ENCODE measurements around the gene RALGAPA2.

The RALGAPA2 gene

DNA sequence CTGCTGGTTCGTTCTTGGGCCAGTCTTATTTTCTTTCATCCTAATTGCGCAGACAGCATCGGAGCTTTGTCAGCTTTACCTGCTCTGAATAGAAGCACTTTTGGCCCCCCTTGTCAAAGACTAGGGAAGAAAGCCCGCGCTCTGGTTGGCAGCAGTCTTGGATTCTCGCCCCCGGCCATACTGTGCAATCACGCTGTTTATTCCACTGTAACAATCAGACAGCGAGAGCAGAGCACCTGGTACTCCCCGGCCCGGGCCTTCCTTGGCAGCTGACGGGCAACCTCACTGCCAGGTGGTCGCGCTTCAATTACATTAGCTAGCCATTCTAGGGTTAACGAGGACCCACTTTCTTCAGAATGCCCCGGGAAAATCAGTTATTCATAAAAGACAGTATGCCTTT lies 272.0 kb downstream of the RALGAPA2 start:
- TF ChIP-seq, protein P1, sequence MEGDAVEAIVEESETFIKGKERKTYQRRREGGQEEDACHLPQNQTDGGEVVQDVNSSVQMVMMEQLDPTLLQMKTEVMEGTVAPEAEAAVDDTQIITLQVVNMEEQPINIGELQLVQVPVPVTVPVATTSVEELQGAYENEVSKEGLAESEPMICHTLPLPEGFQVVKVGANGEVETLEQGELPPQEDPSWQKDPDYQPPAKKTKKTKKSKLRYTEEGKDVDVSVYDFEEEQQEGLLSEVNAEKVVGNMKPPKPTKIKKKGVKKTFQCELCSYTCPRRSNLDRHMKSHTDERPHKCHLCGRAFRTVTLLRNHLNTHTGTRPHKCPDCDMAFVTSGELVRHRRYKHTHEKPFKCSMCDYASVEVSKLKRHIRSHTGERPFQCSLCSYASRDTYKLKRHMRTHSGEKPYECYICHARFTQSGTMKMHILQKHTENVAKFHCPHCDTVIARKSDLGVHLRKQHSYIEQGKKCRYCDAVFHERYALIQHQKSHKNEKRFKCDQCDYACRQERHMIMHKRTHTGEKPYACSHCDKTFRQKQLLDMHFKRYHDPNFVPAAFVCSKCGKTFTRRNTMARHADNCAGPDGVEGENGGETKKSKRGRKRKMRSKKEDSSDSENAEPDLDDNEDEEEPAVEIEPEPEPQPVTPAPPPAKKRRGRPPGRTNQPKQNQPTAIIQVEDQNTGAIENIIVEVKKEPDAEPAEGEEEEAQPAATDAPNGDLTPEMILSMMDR (IDR thresholded peaks at IDR 0.05): no peak

DNA sequence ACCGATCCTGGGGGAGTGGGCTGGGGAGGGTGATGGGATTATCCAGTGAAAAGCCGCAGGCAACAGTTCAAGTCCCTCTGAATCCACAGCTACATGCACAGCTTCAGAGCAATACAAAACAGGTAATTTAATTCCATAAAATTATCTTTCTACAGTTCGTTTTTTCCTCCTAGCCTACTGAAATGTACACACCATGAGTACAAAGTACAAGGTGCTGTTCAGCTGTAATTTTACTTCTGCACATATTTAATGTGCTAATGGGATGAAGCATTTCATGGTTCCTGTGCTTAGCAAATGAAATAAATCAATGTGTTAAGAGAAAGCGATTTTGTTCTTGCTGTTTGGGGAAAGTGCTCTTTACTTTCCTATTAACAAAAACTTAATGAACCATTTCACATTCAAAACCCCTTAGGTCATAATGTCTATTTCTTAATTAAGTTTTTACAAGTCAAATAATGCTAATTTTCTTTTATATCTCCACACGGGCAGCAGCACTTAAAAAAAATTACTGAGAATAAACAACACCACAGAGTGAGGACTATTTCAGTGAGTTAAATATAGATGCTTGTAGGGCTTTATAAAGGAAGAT lies 272.7 kb downstream of the RALGAPA2 start:
- TF ChIP-seq, protein P1 (IDR thresholded peaks at IDR 0.05): no peak

DNA sequence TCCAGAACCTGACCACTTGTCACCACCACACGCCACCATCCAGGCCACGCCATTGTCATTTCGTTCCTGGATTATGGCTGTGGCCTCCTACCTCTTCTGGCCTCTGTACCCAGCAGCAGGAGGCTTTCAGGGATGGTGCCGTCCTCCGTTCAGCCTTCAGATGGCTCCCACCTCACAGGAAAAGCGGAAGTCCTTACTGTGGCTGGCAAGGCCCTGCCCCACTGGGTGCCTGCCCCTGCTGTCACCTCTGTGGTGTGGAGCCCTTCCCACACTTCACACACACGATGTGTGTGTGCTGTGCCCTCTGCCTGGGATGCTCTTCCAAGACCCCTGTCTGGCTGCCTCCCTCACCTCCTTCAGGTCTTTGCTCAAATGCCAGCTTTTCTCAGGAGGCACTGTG lies 275.1 kb downstream of the RALGAPA2 start:
- TF ChIP-seq, protein P1 (IDR thresholded peaks at IDR 0.05): no peak

DNA sequence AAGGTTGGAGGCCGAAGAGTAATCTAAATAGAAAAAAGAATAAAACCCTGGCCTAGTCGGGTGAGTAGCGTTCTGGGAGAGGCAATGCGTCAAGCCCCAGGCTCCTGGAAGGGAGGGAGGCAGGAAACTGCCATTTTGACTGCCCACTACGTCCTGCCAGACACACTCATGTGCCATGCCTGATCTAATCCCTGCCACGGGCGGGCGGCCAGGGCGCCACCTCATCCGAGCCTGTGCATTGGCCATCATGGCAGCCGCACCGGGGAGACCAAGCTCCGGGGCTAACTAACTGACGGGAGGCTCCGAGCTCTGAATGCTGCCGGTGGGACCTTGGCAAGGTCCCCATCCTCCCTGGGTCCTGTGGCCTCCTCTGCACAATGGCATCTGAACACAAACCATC lies 275.8 kb downstream of the RALGAPA2 start:
- TF ChIP-seq, protein P1 (IDR thresholded peaks at IDR 0.05): no peak

DNA sequence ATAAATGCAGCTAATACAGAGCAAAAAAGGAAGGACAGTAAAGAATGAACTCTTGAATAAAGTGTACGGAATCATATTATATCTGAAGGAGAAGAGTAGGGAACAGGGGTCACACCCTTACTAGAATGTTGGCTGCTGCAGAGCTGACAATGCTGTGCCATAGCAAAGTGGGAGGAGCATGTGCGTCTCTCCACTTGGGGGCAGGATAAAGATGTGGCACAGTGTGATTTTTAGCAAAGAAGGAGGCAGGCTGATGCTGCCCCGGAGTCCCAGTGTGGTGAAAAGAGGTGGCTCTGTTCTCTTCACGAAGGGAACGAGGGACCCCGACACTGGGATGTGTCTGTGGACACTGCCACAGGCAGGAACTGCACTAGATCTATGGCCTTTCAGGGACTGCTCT lies 277.0 kb downstream of the RALGAPA2 start:
- TF ChIP-seq, protein P1 (IDR thresholded peaks at IDR 0.05): no peak

DNA sequence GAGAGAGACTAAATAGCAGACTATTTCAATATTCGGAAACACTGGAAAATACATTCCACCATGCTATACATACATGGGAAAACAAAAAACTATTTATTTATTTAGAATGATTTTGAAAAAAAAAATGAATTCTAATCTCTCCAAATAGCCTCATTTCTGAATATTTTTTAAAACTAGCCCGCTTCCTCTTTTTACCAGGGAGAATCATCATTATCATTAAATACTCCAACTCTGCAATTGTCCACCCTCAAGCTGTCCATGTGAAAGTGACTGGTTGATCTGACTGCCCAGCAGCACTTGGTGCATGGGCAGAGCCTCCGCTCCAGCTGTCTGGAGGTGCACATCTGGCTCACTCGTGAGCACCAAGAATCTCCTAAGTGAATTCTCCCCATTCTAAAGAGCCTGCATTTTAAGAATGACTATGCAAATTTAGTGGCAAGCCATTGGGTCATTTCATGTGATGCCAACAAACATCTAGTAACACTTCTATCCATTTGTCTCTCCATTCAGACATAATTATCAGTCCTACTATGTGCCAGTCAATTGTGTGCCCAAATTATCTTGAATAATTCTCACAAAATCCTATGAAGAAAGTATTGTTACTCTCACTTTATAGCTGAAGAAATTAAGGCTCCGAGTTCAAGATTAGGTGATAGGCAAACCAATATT lies 279.7 kb downstream of the RALGAPA2 start:
- TF ChIP-seq, protein P1 (IDR thresholded peaks at IDR 0.05): no peak

DNA sequence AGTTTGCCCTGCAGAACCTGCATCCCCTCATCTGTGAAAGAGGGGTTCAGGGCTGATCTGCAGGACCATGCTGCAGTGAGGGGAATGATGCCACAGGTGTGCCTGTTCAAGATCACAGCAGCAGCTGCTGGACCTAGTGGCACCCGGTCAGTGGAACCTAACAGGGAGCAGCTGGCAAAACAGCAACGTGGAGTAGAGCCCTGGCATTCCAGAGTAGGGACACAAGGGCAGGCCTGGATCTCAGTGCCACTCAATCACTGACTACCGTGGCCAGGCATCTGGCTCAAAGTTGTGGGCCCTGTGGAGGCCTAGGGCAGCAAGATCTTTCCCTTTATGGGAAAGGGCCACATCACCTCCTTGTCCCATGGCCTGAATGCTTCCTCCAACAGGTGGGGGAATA lies 282.4 kb downstream of the RALGAPA2 start:
- TF ChIP-seq, protein P1 (IDR thresholded peaks at IDR 0.05): no peak

Measured in LNCAP (cell line).